T-cell (primary cell): ENCODE measurements around the gene HOTAIR. TPM values are rescaled to one million over a fixed set of nuclear protein-coding genes. Genes with fewer than 3 reads are reported as not detected.

ENCODE experiments used
- ATAC-seq, 4 experiments: fragments of 200-7000 bp in 3 of 4; fragments of 150-1000 bp in 1 of 4; cut with Tn5 transposase; replicated peaks in 1 of 4; 1 replicate in 3 of 4; 2 replicates in 1 of 4; pipeline ENCODE4 v1.10.0; 2021; ENCODE audit warnings: moderate library complexity in 3 of 4, mild to moderate bottlenecking in 2 of 4, moderate number of reproducible peaks in 1 of 4
- CTCF ChIA-PET, 2 donors: fragments of 300-600 bp; sonication (Branson Sonifier 250); formaldehyde crosslinking; loops; one replicate each; lab custom pipeline; 2022; ENCODE audit warnings: antibody characterized with exemption in 2 of 2; lab: Charles Lee
- POLR2A ChIA-PET, 2 donors: fragments of 300-600 bp; sonication (Branson Sonifier 250); formaldehyde crosslinking; loops; one replicate each; lab custom pipeline; 2022; ENCODE audit warnings: antibody characterized with exemption in 2 of 2; lab: Charles Lee
- DNase-seq, 35 experiments: peaks; one replicate each; pipeline versions ENCODE4 v3.0.0 to v3.0.0-alpha.2; 2013 to 2023
- H3K27ac ChIP-seq: one replicate; pipeline ENCODE4 v1.5.1; 2013; ENCODE audit warnings: low read length
- H3K27me3 ChIP-seq, 2 experiments: replicated peaks in 1 of 2; 1 replicate in 1 of 2; 2 replicates in 1 of 2; pipeline versions ENCODE4 v1.6.1 to v1.7.0; 2013; ENCODE audit warnings: low read length in 1 of 2, mixed read lengths in 1 of 2; ENCODE audit not compliant: control insufficient read depth in 2 of 2, insufficient read depth in 2 of 2; ENCODE audit errors: extremely low read depth in 1 of 2
- H3K36me3 ChIP-seq, 2 donors: 1 replicate in 1 of 2; 2 replicates in 1 of 2; pipeline versions ENCODE4 v1.6.1 to v1.7.0; 2013; ENCODE audit warnings: low read length in 1 of 2; ENCODE audit not compliant: control insufficient read depth in 2 of 2, insufficient read depth in 1 of 2; ENCODE audit errors: extremely low read depth in 1 of 2
- H3K4me1 ChIP-seq, 2 experiments: 1 replicate in 1 of 2; 2 replicates in 1 of 2; pipeline versions ENCODE4 v1.6.1 to v1.7.0; 2013; ENCODE audit warnings: low read length in 2 of 2, mixed read lengths in 1 of 2; ENCODE audit not compliant: insufficient read depth in 2 of 2, control insufficient read depth in 1 of 2; ENCODE audit errors: extremely low read depth in 1 of 2
- H3K4me3 ChIP-seq, 2 donors: 1 replicate in 1 of 2; 2 replicates in 1 of 2; pipeline versions ENCODE4 v1.5.1 to v1.7.0; 2013; ENCODE audit warnings: mild to moderate bottlenecking in 2 of 2, low read length in 1 of 2, moderate library complexity in 1 of 2; ENCODE audit not compliant: control insufficient read depth in 1 of 2; ENCODE audit errors: extremely low read depth in 1 of 2
- H3K9me3 ChIP-seq: 2 replicates; pipeline ENCODE4 v1.7.0; 2013
- H3K27ac Mint-ChIP-seq, 2 donors: one replicate each; pipeline ENCODE4 v1.8.0; 2020 to 2021; ENCODE audit warnings: mild to moderate bottlenecking in 2 of 2, mixed read lengths in 2 of 2
- H3K27me3 Mint-ChIP-seq, 2 donors: one replicate each; pipeline ENCODE4 v1.8.0; 2021 to 2022; ENCODE audit warnings: mixed read lengths in 2 of 2
- H3K36me3 Mint-ChIP-seq: one replicate; pipeline ENCODE4 v1.8.0; 2021; ENCODE audit warnings: mixed read lengths
- H3K4me1 Mint-ChIP-seq, 3 donors: one replicate each; pipeline ENCODE4 v1.8.0; 2020 to 2022; ENCODE audit warnings: mixed read lengths in 3 of 3, mild to moderate bottlenecking in 1 of 3
- H3K4me3 Mint-ChIP-seq, 3 donors: one replicate each; pipeline ENCODE4 v1.8.0; 2020 to 2022; ENCODE audit warnings: mild to moderate bottlenecking in 3 of 3, mixed read lengths in 3 of 3, moderate library complexity in 3 of 3
- H3K9me3 Mint-ChIP-seq, 3 donors: one replicate each; pipeline ENCODE4 v1.8.0; 2020 to 2022; ENCODE audit warnings: mixed read lengths in 3 of 3
- WGBS: methylation state at CpG from one replicate; pipeline ENCODE4 v1.1.5; 2013; ENCODE audit warnings: missing lambda C conversion rate; ENCODE audit not compliant: insufficient coverage; 5-methylcytosine and 5-hydroxymethylcytosine counted together
- total RNA-seq, 35 experiments: library from RNA in 6 of 35; stranded (reverse) in 6 of 35; fragments of 120-200 nt in 1 of 35; gene quantifications; one replicate each; pipeline versions ENCODE4 v1.2.1 to v1.2.4 and lab custom pipeline; 2013 to 2026

Gene HOTAIR
- total RNA-seq, 5 donors from 2014 or later (not counting 1 experiment from before 2014, with no cell fraction given), result not detected

- peaks cover 30 to 94% of the 10 kb centered on the region in 2 experiments for H3K27me3 ChIP-seq
- H3K4me1 ChIP-seq, result peaks cover 0 to 36% of the 10 kb centered on the region in 2 experiments
- DNase-seq, result no peak
- Mint-ChIP-seq H3K9me3 (no peaks in the 10 kb centered on the region), H3K27ac (no peak overlapping the region), H3K27me3 (peaks cover 73 to 92% of the 10 kb centered on the region in 2 donors), H3K4me1 (peaks cover 7 to 11% (median 9%) of the 10 kb centered on the region in 3 donors), H3K4me3 (no peak overlapping the region), H3K36me3 (no peaks in the 10 kb centered on the region)
- 4% methylated on average over 7 of the region's 10 CpGs for WGBS
- H3K9me3 ChIP-seq, result no peaks in the 10 kb centered on the region
- no peak overlapping the region for H3K27ac ChIP-seq
- CTCF ChIA-PET, result no interaction called here
- no peaks in the 10 kb centered on the region for H3K36me3 ChIP-seq
- no peak for ATAC-seq
- no peak overlapping the region for H3K4me3 ChIP-seq
- POLR2A ChIA-PET, result interaction anchor here in 1 of 2 donors (0.6 kb wide), 1 partner anchor 12 kb away, joined by 5 read pairs; the partner anchor contains the start of gene HOXC13
Observed at GRCh38 chr12:53950437-53950773, 24.3 kb downstream of the HOTAIR start.

GRCh38 chr12:53949631-53950436 lies 24.9 kb downstream of the HOTAIR start:
- peaks cover 10 to 17% (median 14%) of the 10 kb centered on the region in 3 donors for H3K4me1 Mint-ChIP-seq
- DNase-seq (no peak), ATAC-seq (no peak)
- no peak overlapping the region for H3K4me3 Mint-ChIP-seq
- WGBS, result 10% methylated on average over 31 of the region's 34 CpGs
- Histone ChIP-seq H3K27me3 (peaks cover 32 to 96% of the 10 kb centered on the region in 2 experiments), H3K4me3 (no peak overlapping the region), H3K4me1 (peaks cover 0 to 37% of the 10 kb centered on the region in 2 experiments), H3K36me3 (no peaks in the 10 kb centered on the region), H3K27ac (no peak overlapping the region), H3K9me3 (no peaks in the 10 kb centered on the region)
- H3K9me3 Mint-ChIP-seq, result no peaks in the 10 kb centered on the region
- H3K27me3 Mint-ChIP-seq, result peaks cover 79 to 97% of the 10 kb centered on the region in 2 donors
- CTCF ChIA-PET, result no interaction called here
- H3K27ac Mint-ChIP-seq, result no peak overlapping the region
- POLR2A ChIA-PET, result no interaction called here
- H3K36me3 Mint-ChIP-seq, result no peaks in the 10 kb centered on the region

GRCh38 chr12:53948650-53949593 lies 25.8 kb downstream of the HOTAIR start:
- DNase-seq, result no peak
- no peaks in the 10 kb centered on the region for H3K9me3 Mint-ChIP-seq
- CTCF ChIA-PET, result no interaction called here
- H3K4me1 Mint-ChIP-seq, result peaks cover 11 to 17% (median 16%) of the 10 kb centered on the region in 3 donors
- no peak overlapping the region for H3K4me3 ChIP-seq
- no peak overlapping the region for H3K4me3 Mint-ChIP-seq
- POLR2A ChIA-PET, result no interaction called here
- no peak for ATAC-seq
- H3K36me3 ChIP-seq, result no peaks in the 10 kb centered on the region
- H3K9me3 ChIP-seq, result no peaks in the 10 kb centered on the region
- peaks cover 30 to 96% of the 10 kb centered on the region in 2 experiments for H3K27me3 ChIP-seq
- peak overlapping the region in 1 of 2 donors; percentile 2 for H3K27ac Mint-ChIP-seq
- peaks cover 84 to 98% of the 10 kb centered on the region in 2 donors for H3K27me3 Mint-ChIP-seq
- H3K4me1 ChIP-seq, result peaks cover 0 to 35% of the 10 kb centered on the region in 2 experiments
- H3K27ac ChIP-seq, result no peak overlapping the region
- H3K36me3 Mint-ChIP-seq, result no peaks in the 10 kb centered on the region
- 30% methylated on average over 3 of the region's 9 CpGs for WGBS

- no peak overlapping the region for H3K27ac Mint-ChIP-seq
- POLR2A ChIA-PET, result no interaction called here
- no peaks in the 10 kb centered on the region for H3K9me3 Mint-ChIP-seq
- Histone ChIP-seq H3K9me3 (no peaks in the 10 kb centered on the region), H3K27me3 (peaks cover 28 to 86% of the 10 kb centered on the region in 2 experiments), H3K4me1 (peaks cover 0 to 33% of the 10 kb centered on the region in 2 experiments), H3K27ac (no peak overlapping the region), H3K4me3 (no peak overlapping the region), H3K36me3 (no peaks in the 10 kb centered on the region)
- ATAC-seq (no peak), DNase-seq (no peak)
- peaks cover 8 to 14% (median 9%) of the 10 kb centered on the region in 3 donors for H3K4me1 Mint-ChIP-seq
- CTCF ChIA-PET, result no interaction called here
- no peak overlapping the region for H3K4me3 Mint-ChIP-seq
- H3K27me3 Mint-ChIP-seq, result peaks cover 85 to 96% of the 10 kb centered on the region in 2 donors
- H3K36me3 Mint-ChIP-seq, result no peaks in the 10 kb centered on the region
Observed at GRCh38 chr12:53947743-53948142, 27.0 kb downstream of the HOTAIR start.

GRCh38 chr12:53944907-53945847 lies 29.6 kb downstream of the HOTAIR start:
- H3K4me3 Mint-ChIP-seq, result no peak overlapping the region
- H3K9me3 Mint-ChIP-seq, result peaks cover 0 to 3% (median 0%) of the 10 kb centered on the region in 3 donors
- DNase-seq, result no peak
- no peaks in the 10 kb centered on the region for H3K36me3 Mint-ChIP-seq
- no peak overlapping the region for H3K4me3 ChIP-seq
- no peak overlapping the region for H3K27ac Mint-ChIP-seq
- CTCF ChIA-PET, result interaction anchor here in 1 of 2 donors (0.5 kb wide), 1 partner anchor 108 kb away, joined by 5 read pairs; no protein-coding TSS in a partner anchor
- peaks cover 4 to 9% (median 7%) of the 10 kb centered on the region in 3 donors for H3K4me1 Mint-ChIP-seq
- H3K36me3 ChIP-seq, result no peaks in the 10 kb centered on the region
- H3K27ac ChIP-seq, result no peak overlapping the region
- no peak for ATAC-seq
- H3K27me3 Mint-ChIP-seq, result peaks cover 89 to 93% of the 10 kb centered on the region in 2 donors
- POLR2A ChIA-PET, result no interaction called here
- 9% methylated on average over 32 of the region's 51 CpGs for WGBS
- H3K9me3 ChIP-seq, result no peaks in the 10 kb centered on the region
- peaks cover 0 to 14% of the 10 kb centered on the region in 2 experiments for H3K4me1 ChIP-seq
- peaks cover 41 to 72% of the 10 kb centered on the region in 2 experiments for H3K27me3 ChIP-seq
